CD14-positive monocyte (primary cell): ENCODE data around the gene NOP14. TPM values are rescaled to one million over a fixed set of nuclear protein-coding genes. Genes with fewer than 3 reads are reported as not detected.
A peak's percentile ranks its signal among the peaks of the same experiment; 100 is the strongest.

Experiments used
- DNase-seq, 3 donors: peaks; one replicate each; pipeline ENCODE4 v3.0.0-alpha.2; 2011 to 2022
- H2AFZ ChIP-seq: 2 replicates; pipeline ENCODE4 v1.6.0; 2012; ENCODE audit warnings: mild to moderate bottlenecking, low read depth, low read length, inconsistent platforms; ENCODE audit not compliant: insufficient read depth, poor library complexity, severe bottlenecking
- H3K27ac ChIP-seq, 2 donors: 1 replicate in 1 of 2; 2 replicates in 1 of 2; pipeline ENCODE4 v1.5.1; 2012 to 2013; ENCODE audit warnings: low read length in 2 of 2, control low read depth in 1 of 2, inconsistent platforms in 1 of 2, low read depth in 1 of 2, mild to moderate bottlenecking in 1 of 2
- H3K27me3 ChIP-seq, 2 donors: one replicate each; pipeline versions ENCODE4 v1.6.0 to v1.6.1; 2011 to 2013; ENCODE audit warnings: low read length in 2 of 2; ENCODE audit not compliant: control insufficient read depth in 2 of 2, insufficient read depth in 2 of 2
- H3K36me3 ChIP-seq, 2 donors: replicated peaks in 1 of 2; 1 replicate in 1 of 2; 2 replicates in 1 of 2; pipeline versions ENCODE4 v1.5.1 to v1.6.1; 2012 to 2013; ENCODE audit warnings: low read length in 2 of 2, control low read depth in 1 of 2, inconsistent platforms in 1 of 2, mild to moderate bottlenecking in 1 of 2; ENCODE audit not compliant: insufficient read depth in 2 of 2, control insufficient read depth in 1 of 2
- H3K4me1 ChIP-seq, 2 donors: 1 replicate in 1 of 2; 2 replicates in 1 of 2; pipeline versions ENCODE4 v1.5.1 to v1.6.1; 2012 to 2013; ENCODE audit warnings: low read length in 2 of 2, control low read depth in 1 of 2, inconsistent platforms in 1 of 2, mild to moderate bottlenecking in 1 of 2, moderate library complexity in 1 of 2; ENCODE audit not compliant: insufficient read depth in 2 of 2, control insufficient read depth in 1 of 2
- H3K4me2 ChIP-seq: replicated peaks from 2 replicates; pipeline ENCODE3; 2012; ENCODE audit warnings: low read length, moderate library complexity, mild to moderate bottlenecking; ENCODE audit not compliant: poor library complexity, severe bottlenecking; ENCODE audit errors: extremely low read depth
- H3K4me3 ChIP-seq, 3 experiments: fragments of 200-600 bp in 1 of 3; sonication (generic) in 1 of 3; replicated peaks in 1 of 3; 1 replicate in 2 of 3; 2 replicates in 1 of 3; pipeline ENCODE4 v1.5.1; 2011 to 2013; ENCODE audit warnings: low read length in 3 of 3, mild to moderate bottlenecking in 3 of 3, control low read depth in 2 of 3, low read depth in 2 of 3, inconsistent platforms in 1 of 3, moderate library complexity in 1 of 3
- H3K79me2 ChIP-seq: 2 replicates; pipeline ENCODE4 v1.6.0; 2012; ENCODE audit warnings: mild to moderate bottlenecking, control low read depth, inconsistent platforms, low read length, moderate library complexity; ENCODE audit not compliant: insufficient read depth
- H3K9ac ChIP-seq: 2 replicates; pipeline ENCODE4 v1.6.0; 2017; ENCODE audit warnings: low read length, mild to moderate bottlenecking; ENCODE audit not compliant: insufficient read depth, poor library complexity, severe bottlenecking
- H3K9me3 ChIP-seq, 2 donors: replicated peaks in 1 of 2; 1 replicate in 1 of 2; 2 replicates in 1 of 2; pipeline versions ENCODE4 v1.5.1 to v1.6.1; 2012 to 2013; ENCODE audit warnings: low read length in 2 of 2, control low read depth in 1 of 2; ENCODE audit not compliant: control insufficient read depth in 1 of 2, insufficient read depth in 1 of 2
- H4K20me1 ChIP-seq: 2 replicates; pipeline ENCODE4 v1.6.0; 2012; ENCODE audit warnings: mild to moderate bottlenecking, low read length, control low read depth, moderate library complexity; ENCODE audit not compliant: insufficient read depth
- H3K27ac Mint-ChIP-seq, 7 donors: one replicate each; pipeline ENCODE4 v1.8.0; 2020; ENCODE audit warnings: mild to moderate bottlenecking in 7 of 7, mixed read lengths in 7 of 7, moderate library complexity in 6 of 7, inconsistent platforms in 2 of 7
- H3K27me3 Mint-ChIP-seq, 3 donors: one replicate each; pipeline ENCODE4 v1.8.0; 2021 to 2022; ENCODE audit warnings: low read depth in 3 of 3, mild to moderate bottlenecking in 3 of 3, mixed read lengths in 3 of 3, moderate library complexity in 3 of 3, inconsistent platforms in 1 of 3
- H3K36me3 Mint-ChIP-seq, 2 donors: one replicate each; pipeline ENCODE4 v1.8.0; 2020; ENCODE audit warnings: mixed read lengths in 2 of 2, inconsistent platforms in 1 of 2, mild to moderate bottlenecking in 1 of 2
- H3K4me1 Mint-ChIP-seq: one replicate; pipeline ENCODE4 v1.8.0; 2020; ENCODE audit warnings: mild to moderate bottlenecking, mixed read lengths
- H3K4me3 Mint-ChIP-seq, 2 donors: one replicate each; pipeline ENCODE4 v1.8.0; 2020; ENCODE audit warnings: mild to moderate bottlenecking in 2 of 2, mixed read lengths in 2 of 2, moderate library complexity in 1 of 2
- H3K9me3 Mint-ChIP-seq, 7 donors: one replicate each; pipeline ENCODE4 v1.8.0; 2020 to 2022; ENCODE audit warnings: mixed read lengths in 7 of 7, mild to moderate bottlenecking in 6 of 7, moderate library complexity in 6 of 7, inconsistent platforms in 2 of 7
- CTCF ChIP-seq: fragments of 200-600 bp; IDR thresholded peaks from one replicate; pipeline ENCODE4 v1.8.0; 2022; ENCODE audit warnings: antibody characterized with exemption, mild to moderate bottlenecking
- WGBS: methylation state at CpG from one replicate; pipeline ENCODE4 v1.1.5; 2013; ENCODE audit warnings: missing lambda C conversion rate; ENCODE audit not compliant: insufficient coverage; 5-methylcytosine and 5-hydroxymethylcytosine counted together
- intact Hi-C, 2 donors: fragments of 100-400 bp; cut with micrococcal nuclease; formaldehyde crosslinking; loops; one replicate each; pipeline versions ENCODE4 v1.15.0 to v1.15.1; 2023
- polyA plus RNA-seq, 3 donors: library from polyadenylated mRNA; depleted of rRNA in 1 of 3; unstranded in 2 of 3; stranded (reverse) in 1 of 3; fragments of 300-500 nt in 2 of 3; fragments of >200 nt in 1 of 3; fragmentation: Illumina TruSeq in 2 of 3; gene quantifications; 1 replicate in 2 of 3; 2 replicates in 1 of 3; pipeline ENCODE4 v1.2.3, GENCODE V29; 2012 to 2021

The NOP14 gene
- polyA plus RNA-seq, 3 donors, result 3.9 to 6.2 (median 4.3) TPM

GRCh38 chr4:2924765-2925301 lies 38.4 kb downstream of the NOP14 start:
- H3K9ac ChIP-seq, result no peak overlapping the region
- H3K4me3 ChIP-seq, result no peak overlapping the region
- no peak overlapping the region for H3K4me3 Mint-ChIP-seq
- peaks cover 0 to under 1% (median 0%) of the 10 kb centered on the region in 7 donors for H3K9me3 Mint-ChIP-seq
- H3K36me3 Mint-ChIP-seq, result peaks cover 83 to 100% of the 10 kb centered on the region in 2 donors
- peaks cover 12% of the 10 kb centered on the region for H3K79me2 ChIP-seq
- peaks cover 4 to 6% of the 10 kb centered on the region in 2 donors for H3K4me1 ChIP-seq
- DNase-seq, result no peak
- peak overlapping the region in 1 of 2 donors; percentile 23 for H3K27ac ChIP-seq
- peaks cover 13% of the 10 kb centered on the region for H3K4me1 Mint-ChIP-seq
- H3K27ac Mint-ChIP-seq, result peak overlapping the region in 3 of 7 donors; percentile 46 to 58 (median 55)
- H3K9me3 ChIP-seq, result no peaks in the 10 kb centered on the region
- 98% methylated on average over 6 of the region's 7 CpGs for WGBS
- H3K27me3 ChIP-seq, result no peaks in the 10 kb centered on the region
- no peak for TF ChIP-seq CTCF
- peaks cover 0 to 5% (median 2%) of the 10 kb centered on the region in 3 donors for H3K27me3 Mint-ChIP-seq
- no peak overlapping the region for H2AFZ ChIP-seq
- H4K20me1 ChIP-seq, result peaks cover 56% of the 10 kb centered on the region
- peaks cover 75 to 95% of the 10 kb centered on the region in 2 donors for H3K36me3 ChIP-seq
- no peak overlapping the region for H3K4me2 ChIP-seq
- intact Hi-C loops, result no loop called here

DNA sequence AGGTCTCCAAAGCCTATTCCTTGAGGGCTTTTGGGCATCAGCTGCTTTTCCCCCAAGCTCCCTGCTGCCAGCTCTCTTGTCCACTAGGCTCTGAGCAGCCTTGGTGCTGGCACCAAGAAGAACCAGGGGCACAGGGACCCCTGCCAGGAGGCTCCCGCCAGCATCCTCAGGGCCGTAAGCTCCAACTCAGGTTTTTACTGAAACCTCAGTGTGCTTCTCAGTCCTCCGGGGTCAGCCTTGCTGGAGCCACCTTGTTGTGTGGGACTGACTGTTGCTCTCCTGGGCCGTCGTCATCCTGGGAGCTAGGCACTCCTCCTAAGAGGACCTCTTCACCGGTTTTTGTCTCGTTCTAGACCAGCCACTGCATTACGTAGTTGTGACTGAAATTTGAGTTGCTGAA lies 38.9 kb downstream of the NOP14 start:
- Mint-ChIP-seq H3K27ac (peak overlapping the region in 2 of 7 donors; percentile 46 to 58), H3K36me3 (peaks cover 86 to 100% of the 10 kb centered on the region in 2 donors), H3K27me3 (peaks cover 0 to 5% (median 2%) of the 10 kb centered on the region in 3 donors), H3K9me3 (peaks cover 0 to 6% (median 3%) of the 10 kb centered on the region in 7 donors), H3K4me1 (peaks cover 13% of the 10 kb centered on the region), H3K4me3 (no peak overlapping the region)
- Histone ChIP-seq H3K27ac (no peak overlapping the region), H3K4me2 (no peak overlapping the region), H3K79me2 (peaks cover 7% of the 10 kb centered on the region), H3K9ac (no peak overlapping the region), H3K27me3 (no peaks in the 10 kb centered on the region), H3K4me3 (no peak overlapping the region), H3K9me3 (no peaks in the 10 kb centered on the region), H3K36me3 (peaks cover 71 to 95% of the 10 kb centered on the region in 2 donors), H2AFZ (no peak overlapping the region), H4K20me1 (peaks cover 51% of the 10 kb centered on the region), H3K4me1 (peaks cover 4 to 6% of the 10 kb centered on the region in 2 donors)
- no peak for TF ChIP-seq CTCF
- 100% methylated on average over 5 of the region's 8 CpGs for WGBS
- no peak for DNase-seq
- intact Hi-C loops, result no loop called here
